Muscle of back (tissue), 13 donors: ENCODE data around the gene SKIC3. TPM values are rescaled to one million over a fixed set of nuclear protein-coding genes. Genes with fewer than 3 reads are reported as not detected.

ENCODE experiments used
- DNase-seq, 3 donors: peaks; one replicate each; pipeline versions ENCODE4 v3.0.0 to v3.0.0-alpha.2; 2013
- long read RNA-seq, 9 donors: transcript quantifications; one replicate each; lab custom pipeline, GENCODE V29; 2026
- polyA plus RNA-seq, 10 donors: library from polyadenylated mRNA; unstranded; fragments of 120-200 nt; gene quantifications; one replicate each; pipeline ENCODE4 v1.2.1, GENCODE V29; 2013; ENCODE audit not compliant: insufficient read length in 10 of 10

The SKIC3 gene
- polyA plus RNA-seq = 10 to 100 TPM; 42.7 to 81.9 (median 57.6) TPM
- long read RNA-seq, donor 1, partial matches to known transcripts = 5 of 7 reads
- long read RNA-seq, donor 1, other reads (novel, unspliced or antisense) = 0 of 7 reads
- long read RNA-seq, donor 2, partial matches to known transcripts = 5 of 5 reads
- long read RNA-seq, donor 2, other reads (novel, unspliced or antisense) = 0 of 5 reads
- long read RNA-seq, donor 3 = 0 reads
- long read RNA-seq, donor 4, partial matches to known transcripts = 6 of 6 reads
- long read RNA-seq, donor 4, other reads (novel, unspliced or antisense) = 0 of 6 reads
- long read RNA-seq, donor 5, partial matches to known transcripts = 7 of 8 reads
- long read RNA-seq, donor 5, other reads (novel, unspliced or antisense) = 0 of 8 reads
- long read RNA-seq, donor 6, full-length matches to known transcripts = 2 of 2 reads
- long read RNA-seq, donor 6, partial matches to known transcripts = 0 of 2 reads
- long read RNA-seq, donor 6, other reads (novel, unspliced or antisense) = 0 of 2 reads
- long read RNA-seq, donor 7, full-length matches to known transcripts = 1 of 7 reads
- long read RNA-seq, donor 7, partial matches to known transcripts = 6 of 7 reads
- long read RNA-seq, donor 7, other reads (novel, unspliced or antisense) = 0 of 7 reads
- long read RNA-seq, donor 8 = 0 reads
- long read RNA-seq, donor 9, full-length matches to known transcripts = 1 of 1 reads
- long read RNA-seq, donor 9, partial matches to known transcripts = 0 of 1 reads
- long read RNA-seq, donor 9, other reads (novel, unspliced or antisense) = 0 of 1 reads

DNA sequence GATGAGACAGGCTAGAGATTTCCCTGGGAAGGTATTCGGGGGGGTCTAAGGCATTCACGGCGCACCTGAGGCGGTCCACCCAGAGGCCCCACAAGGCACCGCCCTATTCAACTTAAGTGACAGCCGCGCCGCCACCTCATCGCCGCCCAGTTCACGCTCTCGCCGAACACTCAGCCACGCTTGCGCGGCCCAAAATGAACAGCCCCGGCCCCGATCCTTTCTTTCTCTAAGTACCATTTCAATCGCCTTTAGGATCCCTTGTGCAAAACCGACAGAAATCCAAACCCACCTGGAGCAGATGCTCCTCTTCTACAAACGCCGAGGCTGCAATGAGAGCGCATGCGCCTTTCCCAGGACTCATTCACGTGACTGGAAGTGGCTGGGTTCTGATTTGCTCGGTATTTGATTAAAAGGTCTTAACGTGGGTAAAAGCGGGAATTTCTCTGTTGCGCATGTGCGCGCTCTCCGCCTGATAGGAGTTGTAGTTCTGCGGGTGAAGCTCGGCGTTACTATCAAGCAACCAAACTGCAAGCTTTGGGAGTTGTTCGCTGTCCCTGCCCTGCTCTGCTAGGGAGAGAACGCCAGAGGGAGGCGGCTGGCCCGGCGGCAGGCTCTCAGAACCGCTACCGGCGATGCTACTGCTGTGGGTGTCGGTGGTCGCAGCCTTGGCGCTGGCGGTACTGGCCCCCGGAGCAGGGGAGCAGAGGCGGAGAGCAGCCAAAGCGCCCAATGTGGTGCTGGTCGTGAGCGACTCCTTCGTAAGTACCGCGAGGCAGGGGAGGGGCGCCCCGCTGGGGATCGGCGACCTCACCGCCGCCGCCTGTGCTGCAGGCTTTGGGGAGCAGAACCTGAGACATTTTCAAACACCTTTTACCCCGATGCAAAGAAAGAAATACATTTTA lies at the start of gene SKIC3, which contains the start of gene ARSK:
TSS of gene SKIC3 (minus strand) at position 331 of the 902 bp plus-strand sequence. CDS start 7,827 bp downstream, outside the sequence.
TSS of gene ARSK (plus strand) at position 455 of the 902 bp plus-strand sequence. CDS start at position 633, 178 bp downstream.
- peak; percentile 99 to 100 (median 99) for DNase-seq

- DNase-seq = no peak
These were observed 45.8 kb upstream of the SKIC3 start for GRCh38 chr5:95600557-95600956.

GRCh38 chr5:95599252-95599651 lies 44.5 kb upstream of the SKIC3 start:
- no peak for DNase-seq

DNA sequence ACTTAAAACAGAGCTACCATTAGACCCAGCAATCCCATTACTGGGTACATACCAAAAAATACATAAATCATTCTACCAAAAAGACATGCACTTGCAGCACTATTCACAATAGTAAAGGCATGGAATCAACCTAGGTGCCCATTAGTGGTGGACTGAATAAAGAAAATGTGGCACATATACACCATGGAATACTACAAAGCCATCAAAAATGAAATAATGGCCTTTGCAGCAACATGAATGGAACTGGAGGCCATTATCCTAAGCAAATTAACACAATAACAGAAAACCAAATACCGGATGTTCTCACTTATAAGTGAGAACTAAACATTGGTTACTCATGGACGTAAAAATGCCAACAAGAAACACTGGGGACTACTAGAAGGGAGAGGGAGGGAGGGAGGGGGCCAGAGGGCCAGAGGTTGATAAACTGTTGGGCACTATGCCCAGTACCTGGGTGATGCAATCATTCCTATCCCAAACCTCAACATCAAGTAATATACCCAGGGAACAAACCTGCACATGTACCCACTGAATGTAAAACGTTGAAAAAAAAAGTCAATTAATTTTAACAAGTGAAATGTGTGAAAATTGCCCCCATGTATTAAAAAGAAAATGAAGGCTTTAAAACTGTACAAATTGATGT lies 40.6 kb upstream of the SKIC3 start:
- no peak for DNase-seq

DNA sequence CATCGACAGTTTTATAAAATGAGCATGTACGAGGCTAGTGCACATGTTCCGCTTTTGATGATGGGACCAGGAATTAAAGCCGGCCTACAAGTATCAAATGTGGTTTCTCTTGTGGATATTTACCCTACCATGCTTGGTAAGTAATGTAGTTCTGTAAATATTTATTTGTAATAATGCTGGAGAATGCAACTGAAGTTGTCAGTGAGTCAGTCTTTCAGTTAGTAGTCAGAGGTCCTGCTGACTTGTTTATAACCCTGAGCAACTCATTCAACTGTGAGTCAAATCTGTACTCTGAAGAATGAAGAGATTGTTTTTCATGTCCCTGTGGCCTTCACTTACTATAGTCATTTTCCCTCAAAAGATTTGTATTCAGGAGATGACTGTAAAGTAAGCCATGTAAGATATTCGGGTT lies 36.7 kb upstream of the SKIC3 start:
- DNase-seq = peak in 1 of 3 donors; percentile 41

- DNase-seq = no peak
These were observed 36.1 kb upstream of the SKIC3 start for GRCh38 chr5:95590880-95591279.

DNA sequence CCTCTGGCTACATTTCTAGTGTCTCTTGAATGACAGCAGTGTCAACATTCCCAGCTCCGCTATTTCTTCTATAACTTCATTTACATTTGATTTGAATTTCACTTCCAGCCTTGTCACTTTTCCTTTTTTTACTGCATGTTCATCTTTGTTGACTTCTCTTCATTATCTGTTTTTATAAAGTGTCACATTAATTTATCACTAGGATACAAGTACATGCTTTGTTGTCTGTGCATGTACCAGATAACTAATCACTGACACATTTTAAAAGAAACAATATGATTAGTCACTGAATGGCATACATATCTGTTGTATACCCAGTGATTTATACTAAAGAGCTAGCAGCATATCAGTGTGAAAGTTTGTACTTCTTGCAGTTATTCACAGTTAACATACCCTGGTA lies 29.2 kb upstream of the SKIC3 start:
- DNase-seq = no peak

DNA sequence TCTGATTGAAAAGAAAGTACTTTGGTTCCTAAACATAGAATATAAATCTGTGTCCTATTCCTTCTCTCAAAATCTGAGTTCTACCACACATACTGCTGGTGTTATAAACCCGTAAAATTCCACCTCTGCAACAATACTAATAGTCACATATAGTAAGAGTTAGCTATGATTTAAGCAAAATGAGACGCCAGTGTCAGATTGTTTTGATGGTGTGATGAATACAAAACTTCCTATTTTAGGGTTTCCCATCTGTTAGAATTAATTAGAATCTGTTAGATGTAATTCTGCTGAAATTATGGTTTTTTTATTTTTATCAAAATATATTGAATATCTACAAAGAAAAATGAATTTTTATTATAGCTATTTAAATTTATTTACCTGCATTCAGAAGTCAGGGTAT lies 26.8 kb upstream of the SKIC3 start:
- DNase-seq = no peak

- no peak for DNase-seq
These were observed 17.2 kb upstream of the SKIC3 start for GRCh38 chr5:95572016-95572415.

- DNase-seq = peak in 1 of 3 donors; percentile 4
These were observed 10.6 kb upstream of the SKIC3 start for GRCh38 chr5:95565280-95565920.

DNA sequence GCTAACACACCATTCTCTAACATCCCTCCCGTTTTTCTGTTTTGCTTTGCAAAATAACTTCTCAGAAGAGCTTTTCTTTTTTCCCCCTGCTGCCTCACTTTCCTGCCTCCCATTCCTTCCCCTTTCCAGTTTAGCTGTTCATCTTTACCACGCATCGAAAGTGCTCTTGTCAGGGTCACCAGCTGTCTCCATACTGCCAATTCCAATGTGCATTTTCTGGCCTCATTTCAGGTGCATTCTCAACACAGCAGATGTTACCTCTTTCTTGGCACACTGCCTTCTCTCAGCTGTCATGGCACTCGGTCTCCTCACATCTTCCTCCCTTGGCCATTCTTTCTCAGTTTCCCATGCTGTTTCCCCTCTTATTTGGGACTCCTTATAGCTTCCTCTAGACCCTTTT lies 9.7 kb upstream of the SKIC3 start:
- DNase-seq = peak; percentile 47 to 60 (median 56)

GRCh38 chr5:95563367-95563766 lies 8.6 kb upstream of the SKIC3 start:
- no peak for DNase-seq

GRCh38 chr5:95562282-95562681 lies 7.5 kb upstream of the SKIC3 start:
- DNase-seq = no peak

- no peak for DNase-seq
These were observed 3.1 kb upstream of the SKIC3 start for GRCh38 chr5:95557841-95558240.

- DNase-seq = peak in 1 of 3 donors; percentile 3
These were observed 776 bp upstream of the SKIC3 start for GRCh38 chr5:95555553-95555952.

- DNase-seq = no peak
These were observed 488 bp downstream of the SKIC3 start for GRCh38 chr5:95554331-95554646.

GRCh38 chr5:95549030-95549429 lies 5.7 kb downstream of the SKIC3 start:
- DNase-seq = no peak

GRCh38 chr5:95543017-95543705 lies 11.6 kb downstream of the SKIC3 start:
- no peak for DNase-seq

DNA sequence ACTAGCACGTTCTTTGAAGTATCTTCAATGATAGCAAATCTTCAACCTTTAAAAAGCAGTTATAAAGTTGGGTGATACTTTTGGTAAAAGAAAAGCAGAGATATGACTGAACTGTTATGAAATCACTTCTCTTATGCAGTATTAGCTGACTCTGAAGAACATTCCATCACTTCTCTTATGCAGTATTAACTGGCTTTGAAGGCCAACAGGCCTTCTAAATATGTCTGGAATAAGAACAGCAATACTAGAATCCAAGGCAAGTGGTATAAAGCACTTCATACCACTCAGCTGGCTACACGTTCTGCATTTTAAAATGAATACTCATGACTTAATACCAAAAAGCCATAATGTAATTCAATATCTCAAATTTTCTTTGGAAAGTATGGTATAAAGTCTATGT lies 17.3 kb downstream of the SKIC3 start:
- DNase-seq = no peak

GRCh38 chr5:95533761-95534160 lies 21.0 kb downstream of the SKIC3 start:
- no peak for DNase-seq
